Measurements from ENCODE around the gene CABLES2.

Gene CABLES2

GRCh38 chr20:62417981-62418708 is 11.1 kb upstream of the CABLES2 start:
- DNase-seq: no peak

DNA sequence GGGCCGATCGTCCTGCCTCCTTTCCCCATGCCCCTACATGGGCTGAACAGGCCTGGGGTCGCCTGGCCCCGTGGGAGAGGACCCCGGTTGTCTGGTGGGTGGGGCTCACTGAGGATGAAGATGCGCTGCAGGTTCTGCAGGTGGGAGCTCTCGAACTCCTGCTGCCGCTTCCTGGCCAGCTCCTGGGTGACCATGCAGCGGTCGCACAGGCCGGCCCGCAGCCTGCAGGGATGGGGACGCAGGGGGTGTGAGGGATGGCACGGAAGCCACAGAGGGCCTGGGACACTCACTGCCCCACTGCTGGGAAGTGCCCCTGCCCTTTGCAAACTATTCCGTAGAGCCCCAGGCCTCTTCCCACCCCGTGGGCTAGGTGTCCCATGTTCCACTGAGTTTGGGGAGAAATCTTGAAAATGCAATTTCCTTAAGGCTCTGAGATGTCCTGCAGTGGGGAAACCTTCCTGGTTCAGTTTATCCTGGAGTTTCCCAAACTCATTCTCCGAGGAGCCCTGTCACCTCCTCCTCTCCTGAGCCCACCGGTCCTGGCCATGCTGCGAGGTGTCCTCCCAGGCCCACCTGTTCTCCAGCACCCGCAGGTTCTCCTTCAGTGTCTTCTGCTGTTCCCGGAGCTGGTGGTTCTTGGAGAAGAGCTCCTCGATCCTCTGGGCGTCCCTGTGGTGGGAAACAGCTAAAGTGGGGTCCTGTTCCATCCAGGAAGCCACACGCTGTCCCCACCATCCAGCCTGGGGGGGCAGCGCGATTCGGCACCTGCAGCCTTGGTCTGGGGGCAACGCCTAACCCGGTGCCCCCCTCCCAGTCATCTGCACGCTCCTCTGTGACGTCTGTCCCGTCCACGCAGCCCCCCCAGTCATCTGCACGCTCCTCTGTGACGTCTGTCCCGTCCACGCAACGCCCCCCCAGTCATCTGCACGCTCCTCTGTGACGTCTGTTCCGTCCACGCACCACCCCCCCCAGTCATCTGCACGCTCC is 9.9 kb upstream of the CABLES2 start:
- DNase-seq: no peak

DNA sequence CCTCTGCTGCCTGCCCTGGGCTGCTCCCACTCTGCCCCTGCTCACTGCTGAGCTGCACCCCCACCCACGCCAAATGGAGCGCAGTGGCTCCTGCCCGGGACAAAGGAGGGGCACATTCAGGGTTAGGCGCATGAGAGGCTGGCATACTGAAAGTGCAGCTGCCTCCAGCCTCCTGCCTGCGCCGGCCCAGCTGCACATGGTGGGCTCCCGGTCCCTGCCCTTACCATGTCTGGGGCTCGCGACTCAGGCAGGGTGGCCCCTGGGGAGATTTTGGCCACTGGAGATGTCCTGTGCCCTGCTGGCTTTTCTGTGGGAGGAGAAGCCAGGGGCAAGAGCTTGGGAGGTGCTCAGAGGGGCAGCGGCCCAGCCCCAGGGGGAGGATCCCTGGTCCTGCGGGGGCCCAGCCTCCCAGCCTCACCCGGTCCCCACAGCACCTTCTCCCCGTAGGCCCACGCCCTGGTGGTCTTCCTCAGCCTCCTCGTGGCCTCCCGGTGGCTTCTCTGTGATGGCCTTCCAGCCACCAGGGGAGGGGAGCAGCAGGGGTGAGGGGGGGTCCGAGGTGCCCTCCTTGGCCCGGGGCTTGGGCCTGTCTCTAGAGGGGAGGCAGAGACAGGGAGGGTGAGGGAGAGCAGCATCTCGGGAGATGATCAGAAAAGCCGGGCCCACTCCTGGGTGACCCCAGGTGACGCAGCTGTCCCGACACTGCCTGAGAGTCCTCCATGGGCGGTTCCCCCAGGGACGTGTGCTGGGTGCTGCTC is 8.4 kb upstream of the CABLES2 start:
- DNase-seq: no peak

- DNase-seq: no peak
Observed at GRCh38 chr20:62413896-62414481, 6.9 kb upstream of the CABLES2 start.

DNA sequence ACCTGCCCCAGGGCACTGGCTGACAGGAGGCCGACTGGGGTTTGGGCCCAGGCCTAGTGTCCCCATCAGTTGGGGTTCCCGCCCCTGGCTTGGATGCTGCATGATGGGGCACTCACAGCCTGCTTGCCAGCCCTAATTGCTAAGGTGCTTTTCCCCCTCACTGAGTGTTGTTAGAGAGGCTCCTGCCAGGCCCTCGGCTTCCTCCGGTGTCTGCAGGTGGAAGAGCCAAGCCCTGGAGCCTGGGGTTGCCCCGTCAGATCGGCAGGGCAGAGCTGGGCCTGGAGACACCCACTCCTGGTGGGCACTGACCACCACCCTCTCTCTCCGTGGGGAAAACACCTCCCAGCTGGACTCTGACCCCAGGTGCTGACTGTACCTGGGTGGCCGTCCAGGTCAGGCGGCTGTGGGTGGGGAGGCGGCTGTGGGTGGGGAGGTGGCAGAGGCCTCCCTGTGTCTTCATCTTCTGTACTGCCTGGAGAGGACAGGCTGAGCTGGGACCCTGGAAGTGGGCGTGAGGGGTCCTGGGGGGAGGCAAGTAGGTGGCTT is 6.0 kb upstream of the CABLES2 start:
- no peak for DNase-seq

GRCh38 chr20:62412194-62413024 is 5.3 kb upstream of the CABLES2 start:
- no peak for DNase-seq

- no peak for DNase-seq
Observed at GRCh38 chr20:62411479-62412193, 4.6 kb upstream of the CABLES2 start.

DNA sequence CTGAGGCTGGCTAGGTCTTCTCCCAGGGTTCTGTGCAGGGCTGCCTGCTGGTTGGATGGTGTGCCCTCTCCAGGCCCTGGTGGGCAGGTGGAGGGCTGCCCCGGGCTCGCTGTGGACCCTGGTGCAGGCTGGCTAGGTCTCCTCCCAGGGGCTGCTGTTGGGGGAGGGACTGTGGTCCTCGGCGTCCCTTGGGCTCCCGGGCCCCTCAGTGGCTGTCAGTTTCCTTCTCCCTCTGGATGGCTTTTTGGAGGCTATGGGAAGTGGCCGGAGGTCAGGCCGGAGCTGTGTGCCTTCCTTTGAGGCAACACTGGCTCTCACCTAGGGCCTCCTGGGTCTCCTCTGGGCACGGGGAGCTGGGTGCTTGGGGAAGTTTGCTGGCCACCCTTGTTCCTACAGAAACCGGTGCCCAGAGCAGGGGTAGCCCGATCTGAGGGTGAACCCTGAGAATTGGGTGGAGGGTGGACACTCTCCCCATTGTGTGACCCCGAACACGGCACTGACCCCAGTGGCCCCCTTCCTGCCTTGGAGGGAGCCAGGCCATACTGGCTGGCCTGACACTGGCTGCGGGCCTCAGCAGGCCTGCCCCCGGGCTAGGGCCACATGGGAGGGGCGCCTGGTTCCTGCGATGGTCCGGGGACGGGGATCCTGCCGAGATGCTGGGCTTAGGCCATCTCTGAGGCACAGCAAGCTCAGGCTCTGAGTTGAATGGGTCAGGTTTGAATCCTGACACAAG is 3.8 kb upstream of the CABLES2 start:
- no peak for DNase-seq

GRCh38 chr20:62409931-62410745 is 3.1 kb upstream of the CABLES2 start:
- peak in 1 of 2 donors; percentile 30 for DNase-seq

DNA sequence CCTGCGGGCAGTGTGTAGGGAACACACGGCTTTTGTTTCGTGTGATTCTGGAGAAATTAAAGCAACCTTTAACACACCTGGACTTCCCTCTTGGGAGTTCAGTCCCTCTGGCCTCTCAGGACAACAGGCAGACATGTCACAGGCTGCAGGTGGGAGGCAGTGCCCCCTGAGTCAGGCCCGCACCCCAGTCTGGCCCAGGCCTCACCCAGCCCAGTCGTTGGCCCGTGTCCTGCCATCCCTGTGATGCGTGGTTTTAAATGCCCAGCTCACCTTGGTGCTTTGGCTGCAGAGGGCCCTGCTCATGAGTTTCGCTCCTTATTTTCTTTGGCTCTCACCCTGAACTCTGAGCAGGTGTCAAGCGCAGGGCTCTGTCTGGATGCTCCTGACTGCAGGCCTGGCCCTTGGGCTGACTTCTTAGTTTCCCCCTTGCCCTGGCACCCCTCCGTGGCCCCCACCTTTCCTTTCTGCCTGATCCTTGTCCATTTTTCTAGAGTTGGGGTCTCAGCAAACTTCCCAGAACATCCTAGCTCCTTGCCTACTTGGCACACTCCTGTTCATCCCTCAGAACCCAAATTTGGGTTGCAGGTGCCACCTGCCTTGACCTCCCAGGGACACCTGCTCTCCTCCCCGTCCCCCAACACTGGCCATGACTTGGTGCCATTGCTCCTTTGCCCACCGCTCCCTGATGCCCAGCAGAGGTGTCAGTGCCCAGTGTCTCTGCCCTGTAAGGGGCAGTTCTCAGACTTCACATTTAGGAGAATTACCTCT is 2.2 kb upstream of the CABLES2 start:
- DNase-seq: no peak

- no peak for DNase-seq
Observed at GRCh38 chr20:62408640-62409039, 1.6 kb upstream of the CABLES2 start.

DNA sequence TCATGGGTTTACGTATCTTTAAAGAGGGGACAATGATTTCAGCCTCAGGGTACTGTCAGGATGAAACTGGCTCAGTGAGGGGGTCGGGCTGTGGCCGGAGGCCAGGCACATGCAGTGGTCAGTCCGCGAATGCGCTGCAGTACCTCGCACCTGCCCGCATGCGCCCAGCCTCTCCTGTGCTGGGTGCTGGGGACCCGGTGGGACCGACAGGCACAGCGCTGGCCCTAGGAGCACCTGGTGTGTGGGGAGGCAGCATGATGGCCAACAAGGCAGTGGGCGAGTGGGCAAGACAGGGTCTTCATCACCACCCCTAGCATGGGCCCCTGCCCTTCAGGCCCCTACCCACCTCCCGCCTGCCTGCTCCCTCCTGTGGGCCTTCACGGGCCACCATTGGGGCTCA is 970 bp upstream of the CABLES2 start:
- DNase-seq: no peak

DNA sequence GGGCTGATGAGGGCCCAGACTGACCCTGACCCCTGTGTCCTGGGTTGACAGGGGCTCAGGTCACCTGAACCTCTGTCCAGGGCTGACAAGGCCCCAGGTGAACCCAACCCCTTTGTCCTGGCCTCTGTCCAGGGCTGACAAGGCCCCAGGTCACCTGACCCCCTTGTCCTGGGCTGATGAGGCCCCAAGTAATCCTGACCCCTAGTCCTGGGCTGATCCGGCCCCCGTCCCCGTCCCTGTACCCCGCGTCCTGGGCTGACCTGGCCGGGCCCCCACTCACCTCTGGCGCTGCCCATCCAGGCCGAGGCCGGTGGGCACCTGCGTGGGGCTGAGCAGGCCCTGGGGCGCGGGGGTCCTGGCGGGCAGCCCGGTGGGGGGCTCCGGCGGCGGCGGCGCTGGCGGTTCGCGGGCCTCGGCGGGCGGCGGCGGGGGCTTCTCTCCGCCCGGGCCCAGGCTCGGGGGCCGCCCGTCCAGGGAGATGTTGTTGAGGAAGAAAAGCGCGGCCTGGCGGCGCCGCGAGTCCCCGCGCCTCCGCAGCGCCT is 379 bp downstream of the CABLES2 start:
- DNase-seq: no peak

DNA sequence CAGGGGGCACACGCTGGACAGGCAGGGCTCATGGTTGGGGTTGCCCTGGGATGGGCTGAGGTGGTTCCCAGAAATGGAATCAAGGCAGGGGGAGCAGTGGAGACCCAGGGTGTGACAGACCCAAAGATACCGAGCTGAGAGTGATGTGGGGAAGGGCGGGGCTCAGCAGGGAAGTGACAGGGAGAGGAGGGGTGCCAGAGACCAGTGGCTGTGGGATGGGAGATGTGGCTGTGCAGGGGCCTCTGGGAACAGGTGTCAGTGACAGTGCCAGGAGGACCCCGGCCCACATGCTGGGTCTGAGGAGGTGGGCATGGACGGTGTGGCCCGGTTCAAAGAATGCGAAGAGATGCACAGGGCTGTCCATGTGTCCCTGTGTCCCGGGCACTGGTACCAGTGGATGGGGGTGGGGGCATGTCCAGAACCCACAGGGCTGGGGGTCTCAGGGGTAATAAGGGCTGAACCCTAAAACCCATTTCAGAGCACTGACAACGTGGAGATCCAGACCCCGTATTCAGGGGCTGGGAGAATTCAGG is 1.0 kb downstream of the CABLES2 start:
- no peak for DNase-seq

DNA sequence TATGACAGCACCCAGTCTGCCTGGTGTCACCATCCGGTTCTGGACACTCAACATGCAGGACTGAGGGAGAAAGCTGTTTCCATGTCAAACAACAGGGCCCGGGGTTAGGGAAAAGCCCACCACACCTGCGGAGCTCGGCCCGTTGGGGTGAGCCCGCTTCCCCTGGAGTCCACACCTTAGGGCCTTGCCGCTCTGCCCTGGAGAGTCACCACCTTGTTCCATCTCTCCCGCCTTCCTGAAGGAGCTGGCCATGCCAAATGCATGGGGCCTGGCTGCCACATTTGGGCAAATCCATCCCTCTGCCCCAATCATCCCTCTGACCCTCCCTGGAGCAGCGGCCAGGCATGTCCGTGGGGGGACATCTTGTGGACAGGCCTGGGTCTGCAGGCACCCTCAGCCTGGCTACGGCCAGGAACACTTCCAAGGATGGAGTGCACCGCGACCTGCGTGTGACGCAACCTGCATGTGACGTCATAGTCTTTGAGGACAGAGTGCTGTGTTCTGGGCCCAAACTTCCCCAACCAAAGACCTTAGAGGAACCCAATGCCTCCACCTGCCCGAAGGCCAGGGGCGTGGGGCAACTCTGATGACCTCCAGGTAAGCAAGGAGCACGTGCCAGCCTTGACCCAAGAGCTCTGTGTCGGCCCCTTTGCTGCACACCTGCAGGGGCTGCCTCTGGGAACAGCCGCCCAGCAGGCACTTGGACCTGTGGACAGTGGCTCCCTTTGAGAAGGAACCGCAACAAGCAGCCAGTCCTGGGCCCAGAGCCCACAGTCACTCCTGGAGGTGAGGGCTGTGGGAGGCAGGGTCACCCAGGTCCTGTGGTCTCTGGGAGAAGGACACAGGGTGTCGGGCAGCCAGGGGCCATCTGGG is 1.7 kb downstream of the CABLES2 start:
- peak in 1 of 2 donors; percentile 14 for DNase-seq

DNA sequence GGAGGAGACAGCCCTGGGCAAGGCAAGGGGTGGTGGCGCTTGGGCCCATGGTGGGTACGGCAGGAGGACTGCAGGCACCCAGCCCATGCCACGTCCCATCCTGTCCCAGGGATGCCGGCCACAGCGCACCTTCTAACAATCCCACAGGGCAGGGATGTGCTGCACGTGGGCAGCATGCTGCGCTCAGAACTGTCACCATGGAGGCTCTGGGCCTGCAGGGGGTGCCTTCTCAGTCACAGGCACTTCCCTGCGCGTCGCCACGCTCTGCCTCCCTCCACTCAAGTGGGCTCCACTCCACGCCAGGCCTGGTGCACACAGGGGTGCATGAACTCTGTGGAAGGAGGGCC is 2.4 kb downstream of the CABLES2 start:
- DNase-seq: no peak

- no peak for DNase-seq
Observed at GRCh38 chr20:62404112-62404665, 2.9 kb downstream of the CABLES2 start.

All from bone marrow (tissue), 2 donors.